Activated T-helper 1 cell treated with anti-CD3 and anti-CD28 coated beads, Interleukin-12 subunit alpha, Interleukin-12 subunit beta, Interleukin-2, Interleukin-4 antibody, amounts not matched to agents 30 ng/mL and 10 ng/mL and 1 ng/mL, durations not matched to agents 14 hours and 24 hours and 36 hours (primary cell): ENCODE data around the gene FAM168B. TPM values are rescaled to one million over a fixed set of nuclear protein-coding genes. Genes with fewer than 3 reads are reported as not detected.

Source experiments
- DNase-seq: peaks from one replicate; pipeline ENCODE4 v3.0.0; 2021; ENCODE audit warnings: low spot score
- H3K27ac Mint-ChIP-seq: one replicate; pipeline ENCODE4 v1.8.0; 2021; ENCODE audit warnings: mild to moderate bottlenecking, mixed read lengths
- H3K27me3 Mint-ChIP-seq: one replicate; pipeline ENCODE4 v1.8.0; 2022; ENCODE audit warnings: mild to moderate bottlenecking, moderate library complexity, mixed read lengths; ENCODE audit not compliant: insufficient read depth
- H3K36me3 Mint-ChIP-seq: one replicate; pipeline ENCODE4 v1.8.0; 2021; ENCODE audit warnings: low read depth, mixed read lengths
- H3K4me1 Mint-ChIP-seq: one replicate; pipeline ENCODE4 v1.8.0; 2021; ENCODE audit warnings: low read depth, mixed read lengths
- H3K4me3 Mint-ChIP-seq: one replicate; pipeline ENCODE4 v1.8.0; 2021; ENCODE audit warnings: mild to moderate bottlenecking, moderate library complexity, mixed read lengths
- H3K9me3 Mint-ChIP-seq: one replicate; pipeline ENCODE4 v1.8.0; 2021; ENCODE audit warnings: mixed read lengths
- intact Hi-C: fragments of 100-400 bp; cut with micrococcal nuclease; formaldehyde crosslinking; loops from one replicate; pipeline ENCODE4 v1.15.1; 2024
- total RNA-seq: library from RNA; stranded (reverse); gene quantifications from 2 replicates; pipeline ENCODE4 v1.2.3, GENCODE V29; 2022

The FAM168B gene
- 79.0 and 79.1 TPM in 2 replicates for total RNA-seq

GRCh38 chr2:131093006-131093695 is at the start of gene FAM168B:
Gene FAM168B (minus strand): TSS chr2:131093460. CDS start chr2:131082646, 10,814 bp downstream.
- Mint-ChIP-seq H3K36me3 (peaks cover 10% of the 10 kb centered on the region), H3K4me1 (peaks cover 18% of the 10 kb centered on the region), H3K27ac (peak within 1 kb of the TSS; percentile 95), H3K9me3 (no peaks in the 10 kb centered on the region), H3K27me3 (no peaks in the 10 kb centered on the region), H3K4me3 (peak within 1 kb of the TSS; percentile 93)
- DNase-seq: peak; percentile 89
- intact Hi-C loops: loop anchor here (1.0 to 5.0 kb wide), 6 partner anchors 11 to 400 kb away; partner anchors contain the start of gene GPR148

GRCh38 chr2:131142849-131143248 is 49.6 kb upstream of the FAM168B start:
- no peak overlapping the region for H3K4me3 Mint-ChIP-seq
- H3K27ac Mint-ChIP-seq: no peak overlapping the region
- H3K9me3 Mint-ChIP-seq: no peaks in the 10 kb centered on the region

GRCh38 chr2:131140581-131140980 is 47.3 kb upstream of the FAM168B start:
- Mint-ChIP-seq H3K4me1 (peaks cover 5% of the 10 kb centered on the region), H3K27me3 (no peaks in the 10 kb centered on the region), H3K4me3 (no peak overlapping the region), H3K9me3 (no peaks in the 10 kb centered on the region), H3K27ac (no peak overlapping the region), H3K36me3 (peaks cover 44% of the 10 kb centered on the region)
- intact Hi-C loops: no loop called here
- DNase-seq: no peak

More at GRCh38 chr2:131142849-131143248, 49.6 kb upstream of the FAM168B start:
- peaks cover 46% of the 10 kb centered on the region for H3K36me3 Mint-ChIP-seq
- intact Hi-C loops: no loop called here
- DNase-seq: no peak
- H3K27me3 Mint-ChIP-seq: no peaks in the 10 kb centered on the region
- peaks cover 5% of the 10 kb centered on the region for H3K4me1 Mint-ChIP-seq

GRCh38 chr2:131132729-131133128 is 39.5 kb upstream of the FAM168B start:
- H3K4me1 Mint-ChIP-seq: no peaks in the 10 kb centered on the region
- H3K27ac Mint-ChIP-seq: no peak overlapping the region
- no peaks in the 10 kb centered on the region for H3K27me3 Mint-ChIP-seq
- intact Hi-C loops: no loop called here
- peaks cover 6% of the 10 kb centered on the region for H3K9me3 Mint-ChIP-seq
- H3K36me3 Mint-ChIP-seq: peaks cover 32% of the 10 kb centered on the region
- H3K4me3 Mint-ChIP-seq: no peak overlapping the region
- DNase-seq: no peak

- peaks cover 47% of the 10 kb centered on the region for H3K36me3 Mint-ChIP-seq
- no peak for DNase-seq
- no peaks in the 10 kb centered on the region for H3K27me3 Mint-ChIP-seq
- H3K4me3 Mint-ChIP-seq: no peak overlapping the region
- H3K27ac Mint-ChIP-seq: no peak overlapping the region
- no peaks in the 10 kb centered on the region for H3K4me1 Mint-ChIP-seq
- intact Hi-C loops: no loop called here
- peaks cover 6% of the 10 kb centered on the region for H3K9me3 Mint-ChIP-seq
These were observed 37.0 kb upstream of the FAM168B start for GRCh38 chr2:131130298-131130596.

GRCh38 chr2:131127981-131128380 is 34.7 kb upstream of the FAM168B start:
- Mint-ChIP-seq H3K4me3 (no peak overlapping the region), H3K4me1 (no peaks in the 10 kb centered on the region), H3K9me3 (peaks cover 6% of the 10 kb centered on the region), H3K36me3 (peaks cover 49% of the 10 kb centered on the region), H3K27me3 (no peaks in the 10 kb centered on the region), H3K27ac (no peak overlapping the region)
- DNase-seq: no peak
- intact Hi-C loops: no loop called here

- intact Hi-C loops: no loop called here
- Mint-ChIP-seq H3K36me3 (peaks cover 48% of the 10 kb centered on the region), H3K4me3 (no peak overlapping the region), H3K27ac (no peak overlapping the region), H3K9me3 (peaks cover 6% of the 10 kb centered on the region), H3K4me1 (no peaks in the 10 kb centered on the region), H3K27me3 (no peaks in the 10 kb centered on the region)
- no peak for DNase-seq
These were observed 33.8 kb upstream of the FAM168B start for GRCh38 chr2:131127076-131127475.

GRCh38 chr2:131126436-131126835 is 33.2 kb upstream of the FAM168B start:
- no peak overlapping the region for H3K4me3 Mint-ChIP-seq
- H3K27me3 Mint-ChIP-seq: no peaks in the 10 kb centered on the region
- H3K27ac Mint-ChIP-seq: no peak overlapping the region
- DNase-seq: no peak
- H3K4me1 Mint-ChIP-seq: no peaks in the 10 kb centered on the region
- H3K9me3 Mint-ChIP-seq: peaks cover 6% of the 10 kb centered on the region
- H3K36me3 Mint-ChIP-seq: peaks cover 50% of the 10 kb centered on the region
- intact Hi-C loops: no loop called here

- no peaks in the 10 kb centered on the region for H3K4me1 Mint-ChIP-seq
- no peak overlapping the region for H3K27ac Mint-ChIP-seq
- peaks cover 51% of the 10 kb centered on the region for H3K36me3 Mint-ChIP-seq
- no peaks in the 10 kb centered on the region for H3K27me3 Mint-ChIP-seq
- H3K4me3 Mint-ChIP-seq: no peak overlapping the region
- intact Hi-C loops: no loop called here
- no peak for DNase-seq
- H3K9me3 Mint-ChIP-seq: peaks cover 6% of the 10 kb centered on the region
These were observed 32.0 kb upstream of the FAM168B start for GRCh38 chr2:131125195-131125757.

- no peak overlapping the region for H3K4me3 Mint-ChIP-seq
- no peaks in the 10 kb centered on the region for H3K27me3 Mint-ChIP-seq
- H3K4me1 Mint-ChIP-seq: no peaks in the 10 kb centered on the region
- intact Hi-C loops: no loop called here
- no peaks in the 10 kb centered on the region for H3K9me3 Mint-ChIP-seq
- no peak for DNase-seq
- H3K36me3 Mint-ChIP-seq: peaks cover 36% of the 10 kb centered on the region
- H3K27ac Mint-ChIP-seq: no peak overlapping the region
These were observed 29.9 kb upstream of the FAM168B start for GRCh38 chr2:131123192-131123591.

- Mint-ChIP-seq H3K4me3 (no peak overlapping the region), H3K9me3 (no peaks in the 10 kb centered on the region), H3K27ac (no peak overlapping the region), H3K4me1 (no peaks in the 10 kb centered on the region), H3K27me3 (no peaks in the 10 kb centered on the region), H3K36me3 (peaks cover 31% of the 10 kb centered on the region)
- no peak for DNase-seq
- intact Hi-C loops: no loop called here
These were observed 29.2 kb upstream of the FAM168B start for GRCh38 chr2:131122496-131122895.

GRCh38 chr2:131121464-131121863 is 28.2 kb upstream of the FAM168B start:
- Mint-ChIP-seq H3K4me1 (peaks cover 2% of the 10 kb centered on the region), H3K4me3 (no peak overlapping the region), H3K36me3 (peaks cover 29% of the 10 kb centered on the region), H3K27ac (no peak overlapping the region), H3K9me3 (no peaks in the 10 kb centered on the region), H3K27me3 (no peaks in the 10 kb centered on the region)
- DNase-seq: no peak
- intact Hi-C loops: no loop called here

GRCh38 chr2:131120815-131121317 is 27.6 kb upstream of the FAM168B start:
- intact Hi-C loops: no loop called here
- H3K27ac Mint-ChIP-seq: peak overlapping the region; percentile 44
- no peak overlapping the region for H3K4me3 Mint-ChIP-seq
- peaks cover 33% of the 10 kb centered on the region for H3K36me3 Mint-ChIP-seq
- H3K27me3 Mint-ChIP-seq: no peaks in the 10 kb centered on the region
- H3K9me3 Mint-ChIP-seq: peaks cover 4% of the 10 kb centered on the region
- no peak for DNase-seq
- H3K4me1 Mint-ChIP-seq: peaks cover 8% of the 10 kb centered on the region
